Natural killer cell (primary cell): ENCODE measurements around the gene LIPA. TPM values are rescaled to one million over a fixed set of nuclear protein-coding genes. Genes with fewer than 3 reads are reported as not detected.

Source experiments
- ATAC-seq, 3 donors: fragments of 150-1000 bp in 2 of 3; fragments of 200-7000 bp in 1 of 3; cut with Tn5 transposase; 1 replicate in 1 of 3; 2 replicates in 2 of 3; pipeline ENCODE4 v1.10.0; 2021; ENCODE audit warnings: mild to moderate bottlenecking in 2 of 3, moderate library complexity in 2 of 3
- DNase-seq, 2 donors: peaks; one replicate each; pipeline versions ENCODE4 v3.0.0 to v3.0.0-alpha.2; 2013 to 2021; ENCODE audit warnings: mixed read lengths in 1 of 2
- H3K27ac ChIP-seq: one replicate; pipeline ENCODE4 v1.5.1; 2013; ENCODE audit warnings: mild to moderate bottlenecking, low read length
- H3K27me3 ChIP-seq: one replicate; pipeline ENCODE4 v1.6.1; 2013; ENCODE audit warnings: low read length; ENCODE audit not compliant: control insufficient read depth, insufficient read depth
- H3K36me3 ChIP-seq: one replicate; pipeline ENCODE4 v1.6.1; 2013; ENCODE audit warnings: low read length; ENCODE audit not compliant: control insufficient read depth, insufficient read depth
- H3K4me1 ChIP-seq: one replicate; pipeline ENCODE4 v1.6.1; 2013; ENCODE audit warnings: low read length; ENCODE audit not compliant: control insufficient read depth, insufficient read depth
- H3K4me3 ChIP-seq: one replicate; pipeline ENCODE4 v1.5.1; 2013; ENCODE audit warnings: low read length
- H3K9me3 ChIP-seq: one replicate; pipeline ENCODE4 v1.6.1; 2013; ENCODE audit warnings: low read length; ENCODE audit not compliant: control insufficient read depth, insufficient read depth
- H3K27ac Mint-ChIP-seq, 2 donors: one replicate each; pipeline ENCODE4 v1.8.0; 2022; ENCODE audit warnings: mild to moderate bottlenecking in 2 of 2, mixed read lengths in 2 of 2, moderate library complexity in 1 of 2
- H3K27me3 Mint-ChIP-seq, 2 donors: one replicate each; pipeline ENCODE4 v1.8.0; 2022; ENCODE audit warnings: low read depth in 2 of 2, mixed read lengths in 2 of 2
- H3K36me3 Mint-ChIP-seq: one replicate; pipeline ENCODE4 v1.8.0; 2022; ENCODE audit warnings: mixed read lengths
- H3K4me1 Mint-ChIP-seq, 2 donors: one replicate each; pipeline ENCODE4 v1.8.0; 2022; ENCODE audit warnings: mixed read lengths in 2 of 2
- H3K4me3 Mint-ChIP-seq: one replicate; pipeline ENCODE4 v1.8.0; 2022; ENCODE audit warnings: mild to moderate bottlenecking, moderate library complexity, mixed read lengths
- H3K9me3 Mint-ChIP-seq, 2 donors: one replicate each; pipeline ENCODE4 v1.8.0; 2022; ENCODE audit warnings: mixed read lengths in 2 of 2
- WGBS: methylation state at CpG from one replicate; pipeline ENCODE4 v1.1.7; 2013; ENCODE audit warnings: missing lambda C conversion rate; ENCODE audit not compliant: insufficient coverage; 5-methylcytosine and 5-hydroxymethylcytosine counted together
- intact Hi-C: fragments of 100-400 bp; cut with micrococcal nuclease; formaldehyde crosslinking; loops from one replicate; pipeline ENCODE4 v1.14.2; 2022
- total RNA-seq, 4 donors: library from RNA; stranded (reverse); fragments of 120-200 nt in 1 of 4; gene quantifications; one replicate each; pipeline versions ENCODE4 v1.2.3 to v1.2.4, GENCODE V29; 2013 to 2022
- TF ChIP-seq, protein P1 (sequence below): fragments of 200-600 bp; IDR thresholded peaks from one replicate; pipeline ENCODE4 v1.8.0; 2022; ENCODE audit warnings: antibody characterized with exemption

LIPA gene
- total RNA-seq, 3 donors from 2014 or later (not counting 1 experiment from before 2014, with no cell fraction given) = 41.0 to 43.3 (median 41.1) TPM

DNA sequence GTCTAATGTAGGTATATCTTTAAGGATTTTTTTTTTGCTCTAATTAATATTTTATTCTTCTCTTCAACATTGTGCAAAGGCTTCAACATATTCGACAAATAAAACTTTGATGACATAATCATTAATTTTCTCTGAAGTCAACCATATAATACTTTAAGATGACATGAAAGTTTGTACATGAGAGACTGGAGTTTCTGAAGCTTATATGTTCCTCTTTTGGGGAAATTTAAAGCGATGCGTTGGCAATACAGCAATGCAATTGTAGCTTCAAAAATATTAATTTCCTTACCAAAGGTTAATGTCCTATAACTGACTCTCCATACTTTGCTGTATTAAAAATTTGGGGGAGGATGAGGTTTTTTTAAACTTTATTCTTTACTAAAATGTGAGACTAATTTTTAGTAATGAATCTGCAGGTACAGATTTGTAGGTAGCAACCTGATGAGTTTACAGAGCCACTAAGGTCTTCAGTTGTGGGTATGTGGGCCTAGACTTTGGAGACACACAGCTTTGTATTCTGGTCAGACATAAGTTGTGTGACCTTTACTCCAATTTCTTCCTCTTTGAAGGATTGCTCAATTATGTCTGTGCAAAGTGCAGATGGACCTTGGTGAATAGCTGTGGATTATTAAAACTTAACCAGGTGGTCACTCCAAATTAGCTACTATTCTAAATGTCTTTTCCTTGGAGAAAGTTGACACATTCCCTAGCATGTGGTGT lies 18.0 kb upstream of the LIPA start:
- H3K4me3 Mint-ChIP-seq = no peak overlapping the region
- no peaks in the 10 kb centered on the region for H3K4me1 ChIP-seq

DNA sequence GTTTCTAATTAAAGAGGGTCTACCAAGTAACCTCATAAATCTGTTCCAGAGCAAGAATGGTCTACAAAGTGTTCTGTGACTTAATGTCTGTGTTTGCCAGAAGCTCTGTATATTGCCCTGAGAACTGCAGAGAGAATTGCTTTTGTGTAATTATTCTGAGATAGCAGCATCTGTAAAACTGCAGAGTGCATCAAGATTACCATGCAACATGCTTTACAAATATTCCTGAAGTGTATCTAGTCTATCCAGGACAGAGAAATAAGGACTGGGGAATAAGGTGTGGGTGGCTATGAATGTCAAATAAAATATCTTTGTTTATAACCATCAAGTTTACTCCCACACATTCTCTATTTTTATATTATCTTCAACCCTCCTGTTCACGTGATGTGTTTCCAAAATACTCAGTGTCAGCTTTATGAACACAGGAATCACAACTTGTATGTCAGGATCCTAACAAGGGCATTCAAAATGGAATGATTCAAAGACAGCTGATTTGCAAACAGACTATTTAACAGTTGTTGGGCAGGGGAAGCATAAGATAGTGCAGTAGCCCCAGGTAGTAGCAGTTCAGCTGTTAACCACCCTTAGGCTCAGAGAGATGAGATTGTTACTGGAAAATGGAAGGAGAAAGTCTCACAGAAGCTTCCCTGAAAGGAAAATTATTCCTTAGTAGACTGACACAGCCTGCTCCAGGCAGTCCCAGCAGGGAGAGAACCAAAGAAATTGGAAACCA lies 15.3 kb upstream of the LIPA start:
- intact Hi-C loops = no loop called here
- Mint-ChIP-seq H3K4me1 (peaks cover 5% of the 10 kb centered on the region in 2 donors), H3K9me3 (no peaks in the 10 kb centered on the region), H3K4me3 (no peak overlapping the region), H3K36me3 (no peaks in the 10 kb centered on the region), H3K27ac (no peak overlapping the region), H3K27me3 (no peaks in the 10 kb centered on the region)
- no peak for ATAC-seq
- Histone ChIP-seq H3K9me3 (peaks cover 5% of the 10 kb centered on the region), H3K27ac (no peak overlapping the region), H3K27me3 (no peaks in the 10 kb centered on the region), H3K4me3 (no peak overlapping the region), H3K4me1 (no peaks in the 10 kb centered on the region), H3K36me3 (no peaks in the 10 kb centered on the region)
- TF ChIP-seq, protein P1, sequence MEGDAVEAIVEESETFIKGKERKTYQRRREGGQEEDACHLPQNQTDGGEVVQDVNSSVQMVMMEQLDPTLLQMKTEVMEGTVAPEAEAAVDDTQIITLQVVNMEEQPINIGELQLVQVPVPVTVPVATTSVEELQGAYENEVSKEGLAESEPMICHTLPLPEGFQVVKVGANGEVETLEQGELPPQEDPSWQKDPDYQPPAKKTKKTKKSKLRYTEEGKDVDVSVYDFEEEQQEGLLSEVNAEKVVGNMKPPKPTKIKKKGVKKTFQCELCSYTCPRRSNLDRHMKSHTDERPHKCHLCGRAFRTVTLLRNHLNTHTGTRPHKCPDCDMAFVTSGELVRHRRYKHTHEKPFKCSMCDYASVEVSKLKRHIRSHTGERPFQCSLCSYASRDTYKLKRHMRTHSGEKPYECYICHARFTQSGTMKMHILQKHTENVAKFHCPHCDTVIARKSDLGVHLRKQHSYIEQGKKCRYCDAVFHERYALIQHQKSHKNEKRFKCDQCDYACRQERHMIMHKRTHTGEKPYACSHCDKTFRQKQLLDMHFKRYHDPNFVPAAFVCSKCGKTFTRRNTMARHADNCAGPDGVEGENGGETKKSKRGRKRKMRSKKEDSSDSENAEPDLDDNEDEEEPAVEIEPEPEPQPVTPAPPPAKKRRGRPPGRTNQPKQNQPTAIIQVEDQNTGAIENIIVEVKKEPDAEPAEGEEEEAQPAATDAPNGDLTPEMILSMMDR = no peak
- no peak for DNase-seq
- WGBS = 83% methylated on average over 1 of the region's 1 CpG

More for the DNA sequence above, 18.0 kb upstream of the LIPA start:
- TF ChIP-seq, protein P1 = no peak
- Histone ChIP-seq H3K9me3 (no peaks in the 10 kb centered on the region), H3K27ac (no peak overlapping the region), H3K27me3 (no peaks in the 10 kb centered on the region), H3K36me3 (no peaks in the 10 kb centered on the region), H3K4me3 (no peak overlapping the region)
- DNase-seq = no peak
- intact Hi-C loops = no loop called here
- ATAC-seq = no peak
- H3K27me3 Mint-ChIP-seq = peaks cover 7 to 12% of the 10 kb centered on the region in 2 donors
- no CpG with 5 or more reads among the region's 3 CpGs for WGBS
- H3K27ac Mint-ChIP-seq = no peak overlapping the region
- peaks cover 5% of the 10 kb centered on the region in 2 donors for H3K4me1 Mint-ChIP-seq
- H3K9me3 Mint-ChIP-seq = no peaks in the 10 kb centered on the region
- no peaks in the 10 kb centered on the region for H3K36me3 Mint-ChIP-seq

DNA sequence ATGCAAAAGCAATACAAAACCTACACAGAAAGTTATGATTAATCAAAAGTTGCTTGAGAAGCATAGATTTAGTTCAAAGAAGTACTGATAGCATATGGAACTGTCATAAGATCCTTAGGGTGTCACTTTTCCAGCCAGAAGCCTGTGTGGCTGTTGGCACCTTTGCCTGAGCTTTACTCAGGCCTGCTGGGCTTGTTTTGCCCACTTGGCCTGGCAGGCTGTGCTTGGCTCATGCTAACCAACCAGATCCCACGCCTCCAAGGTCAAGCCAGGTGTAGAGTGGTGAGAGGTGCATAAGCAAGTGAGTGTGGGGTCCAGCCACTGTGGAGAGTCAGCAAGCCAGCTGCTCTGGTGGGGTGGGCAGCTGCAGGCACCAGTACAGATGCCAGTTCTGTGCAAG lies 12.0 kb upstream of the LIPA start:
- H3K4me1 Mint-ChIP-seq = peaks cover 5% of the 10 kb centered on the region in 2 donors
- H3K9me3 ChIP-seq = peaks cover 5% of the 10 kb centered on the region
- TF ChIP-seq, protein P1 = no peak
- peaks cover 7% of the 10 kb centered on the region in 2 donors for H3K27me3 Mint-ChIP-seq
- H3K27ac Mint-ChIP-seq = no peak overlapping the region
- no peak for ATAC-seq
- no peaks in the 10 kb centered on the region for H3K27me3 ChIP-seq
- H3K4me3 Mint-ChIP-seq = no peak overlapping the region
- no peak overlapping the region for H3K4me3 ChIP-seq
- intact Hi-C loops = no loop called here
- WGBS = 73% methylated on average over 1 of the region's 1 CpG
- no peak overlapping the region for H3K27ac ChIP-seq
- H3K36me3 Mint-ChIP-seq = no peaks in the 10 kb centered on the region
- no peaks in the 10 kb centered on the region for H3K9me3 Mint-ChIP-seq
- H3K36me3 ChIP-seq = no peaks in the 10 kb centered on the region
- DNase-seq = no peak
- peaks cover 4% of the 10 kb centered on the region for H3K4me1 ChIP-seq
